Keratinocyte (primary cell): Measurements from ENCODE around the gene NDUFA7.

Experiments
- CTCF ChIP-seq, 3 experiments: IDR thresholded peaks in 1 of 3; conservative IDR thresholded peaks in 1 of 3; optimal IDR thresholded peaks in 1 of 3; 2 replicates in 2 of 3; 3 replicates in 1 of 3; pipeline versions ENCODE3 to v1.5.1; 2011; ENCODE audit warnings: low read length in 3 of 3, mild to moderate bottlenecking in 3 of 3, moderate library complexity in 2 of 3, control low read depth in 1 of 3, inconsistent platforms in 1 of 3; ENCODE audit not compliant: insufficient read depth in 2 of 3; ENCODE audit errors: extremely low read depth in 1 of 3
- EZH2 ChIP-seq: IDR thresholded peaks from one replicate; pipeline ENCODE4 v1.6.1; 2012; ENCODE audit warnings: inconsistent platforms, mild to moderate bottlenecking, low read length, moderate library complexity

- no peak for TF ChIP-seq CTCF (optimal IDR thresholded peaks at IDR 0.05 in 1 of 3, IDR thresholded peaks at IDR 0.05 in 1 of 3, conservative IDR thresholded peaks at IDR 0.05 in 1 of 3; ENCODE audit: extremely low read depth in 1 of 3, insufficient read depth in 2 of 3, low read length in 3 of 3)
- no peak for TF ChIP-seq EZH2
Measured at GRCh38 chr19:8336660-8337059, 15.5 kb upstream of the NDUFA7 start.
